ENCODE results near the gene NUDT21. TPM values are rescaled to one million over a fixed set of nuclear protein-coding genes. Genes with fewer than 3 reads are reported as not detected.

The NUDT21 gene
- 64.6 and 65.8 TPM in 2 replicates for total RNA-seq

DNA sequence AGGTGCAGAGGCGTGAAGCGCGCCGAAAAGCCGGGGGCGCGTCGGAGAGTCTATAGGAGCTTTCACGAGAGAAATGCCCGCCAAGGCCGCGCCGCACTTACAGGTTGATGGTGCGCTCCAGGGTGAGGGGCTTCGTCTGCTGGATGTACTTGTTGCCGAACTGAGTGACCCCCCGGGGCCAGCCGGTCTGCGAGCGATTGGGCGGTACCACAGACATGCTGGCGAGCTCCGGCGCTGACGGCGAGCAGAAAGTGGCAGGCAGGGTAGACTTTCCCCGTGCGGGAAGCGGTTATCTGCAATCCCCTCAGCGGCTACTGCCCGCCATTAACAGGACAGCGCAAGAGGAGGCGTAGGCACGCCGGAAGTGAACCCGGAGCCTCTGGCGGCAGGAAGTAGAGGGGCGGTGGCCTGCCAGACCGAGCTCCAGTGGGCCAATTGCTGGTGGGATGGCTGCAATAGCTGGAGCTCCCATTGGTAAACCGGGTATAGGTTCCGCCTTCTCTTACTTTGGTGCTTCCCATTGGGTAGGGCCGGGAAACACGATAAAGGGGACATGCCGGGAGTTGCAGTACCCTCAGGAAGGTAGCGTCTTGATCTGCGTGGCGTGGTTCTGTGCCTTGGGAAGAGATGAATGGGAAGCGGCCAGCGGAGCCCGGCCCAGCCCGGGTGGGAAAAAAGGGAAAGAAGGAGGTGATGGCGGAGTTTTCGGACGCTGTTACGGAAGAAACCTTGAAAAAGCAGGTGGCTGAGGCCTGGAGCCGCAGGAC is at the start of gene NUDT21, which contains the start of gene OGFOD1:
TSS of gene NUDT21 (minus strand) at position 347 of the 767 bp plus-strand sequence. CDS start at position 217, 130 bp downstream.
TSS of gene OGFOD1 (plus strand) at position 569 of the 767 bp plus-strand sequence. CDS start at position 628, 59 bp downstream.

DNA sequence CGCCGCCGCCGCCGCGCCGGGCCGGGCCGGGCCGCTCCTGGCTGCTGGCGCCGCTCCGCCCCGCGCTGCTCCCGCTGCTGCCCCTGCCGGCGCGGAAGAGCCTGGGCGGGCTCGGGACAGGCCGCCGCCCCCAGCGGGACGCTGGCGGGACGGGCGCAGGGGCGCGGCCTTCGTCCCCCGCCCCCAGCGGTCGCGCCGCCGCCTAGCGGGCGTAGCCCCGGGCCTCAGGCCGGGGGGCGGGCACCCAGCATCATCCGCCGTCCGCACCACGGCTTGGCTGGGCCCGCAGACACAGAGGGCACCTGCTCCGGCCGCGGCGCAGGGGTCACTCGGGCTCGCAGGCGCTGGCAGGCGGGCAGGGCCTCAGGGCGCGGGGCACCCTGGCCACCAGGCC is 25.7 kb downstream of the NUDT21 start, which contains the start of gene AMFR:
TSS of gene AMFR (minus strand) at position 107 of the 394 bp plus-strand sequence. CDS start 218 bp downstream, outside the sequence.

Other genes with a start within 250 kb of the NUDT21 start
- gene AMFR, start 25.8 kb downstream of the NUDT21 start, total RNA-seq, result 101 and 102 TPM in 2 replicates
- gene OGFOD1, start 222 bp upstream of the NUDT21 start, total RNA-seq, result 51.6 and 54.3 TPM in 2 replicates
- gene BBS2, start 68.7 kb upstream of the NUDT21 start, total RNA-seq, result 27.1 and 31.3 TPM in 2 replicates
- gene MT4, start 113.7 kb upstream of the NUDT21 start, total RNA-seq, result not detected in 2 replicates
- not detected in 2 replicates for gene MT3, start 138.2 kb upstream of the NUDT21 start, total RNA-seq
- 575 and 702 TPM in 2 replicates for gene MT2A, start 157.3 kb upstream of the NUDT21 start, total RNA-seq
- 230 and 306 TPM in 2 replicates for gene MT1E, start 174.4 kb upstream of the NUDT21 start, total RNA-seq
- gene MT1M, start 181.3 kb upstream of the NUDT21 start, total RNA-seq, result 4.3 and 13.9 TPM in 2 replicates
- gene MT1A, start 187.3 kb upstream of the NUDT21 start, total RNA-seq, result 14.0 and 20.5 TPM in 2 replicates
- not detected in 2 replicates for gene MT1B, start 200.6 kb upstream of the NUDT21 start, total RNA-seq
- 2.0 and 2.9 TPM in 2 replicates for gene MT1F, start 206.6 kb upstream of the NUDT21 start, total RNA-seq
- gene MT1G, start 216.7 kb upstream of the NUDT21 start, total RNA-seq, result 0.60 TPM in 1 of 2 replicates, not detected in the other
- gene MT1H, start 218.5 kb upstream of the NUDT21 start, total RNA-seq, result not detected in 2 replicates
- 22.9 and 26.2 TPM in 2 replicates for gene MT1X, start 231.1 kb upstream of the NUDT21 start, total RNA-seq

Measured in mammary microvascular endothelial cell (primary cell).